Measurements from ENCODE around the gene KCNJ11. TPM values are rescaled to one million over a fixed set of nuclear protein-coding genes. Genes with fewer than 3 reads are reported as not detected.
"Not testable (repeated sequence)": the region's sequence is repeated elsewhere in the genome, so short reads cannot be mapped to it uniquely, and the experiment has no call there.

Gene KCNJ11
- 27.5 TPM for polyA plus RNA-seq (ENCODE audit: insufficient read length)

DNA sequence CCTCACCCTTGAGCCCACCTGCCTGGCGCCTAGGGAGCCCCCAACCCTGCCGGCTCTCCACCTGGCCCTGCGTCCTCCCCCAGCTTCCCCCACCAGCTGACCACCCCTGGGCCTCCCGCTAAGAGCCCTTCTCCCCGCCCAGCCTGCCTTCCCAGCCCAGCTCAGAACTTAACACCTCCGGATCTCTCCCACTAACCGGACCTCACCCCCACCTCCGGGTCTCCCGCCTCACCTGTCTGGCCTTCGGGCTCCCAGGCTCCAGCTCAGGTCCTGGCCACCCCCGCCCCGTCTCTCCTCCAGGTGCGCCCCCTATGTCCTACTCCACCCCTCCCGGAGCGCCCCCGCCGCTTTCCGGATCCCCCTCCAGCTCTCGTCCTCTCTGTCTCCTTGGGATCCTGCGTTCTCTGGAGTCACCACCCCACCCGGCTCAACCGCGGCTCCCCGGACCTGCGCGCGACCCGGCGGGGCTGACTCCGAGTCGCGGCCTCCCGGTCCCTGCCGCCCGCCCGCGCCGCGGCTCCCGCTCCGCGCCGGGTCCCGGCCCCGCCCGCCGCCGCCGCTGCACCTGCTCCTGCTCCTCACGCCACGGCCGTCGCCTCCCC, at the start of gene KCNJ11:
KCNJ11 (minus strand) TSS at position 51 of the 602 bp plus-strand sequence. CDS start 568 bp downstream, outside the sequence.
- DNase-seq: no peak

DNA sequence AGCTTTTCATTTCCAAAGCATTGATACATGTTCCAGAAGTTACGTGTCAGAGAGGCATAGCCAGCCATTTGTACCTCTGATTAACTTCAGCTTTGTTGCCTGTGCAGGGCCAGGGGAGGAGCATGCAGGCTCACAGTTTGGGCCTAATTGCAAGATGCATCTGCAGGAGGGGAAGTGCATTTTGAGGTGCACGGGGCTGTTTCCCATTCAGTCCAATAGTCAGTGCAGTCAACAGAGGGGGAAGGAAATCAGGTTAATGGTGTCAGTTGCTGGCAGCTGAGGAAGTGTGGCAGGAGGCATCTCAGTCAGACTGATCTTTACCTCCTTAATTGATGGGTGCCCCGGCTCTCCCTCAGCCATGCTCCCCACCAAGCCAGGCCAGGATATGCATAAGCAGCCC, 48.9 kb upstream of the KCNJ11 start:
- no peak for DNase-seq

DNA sequence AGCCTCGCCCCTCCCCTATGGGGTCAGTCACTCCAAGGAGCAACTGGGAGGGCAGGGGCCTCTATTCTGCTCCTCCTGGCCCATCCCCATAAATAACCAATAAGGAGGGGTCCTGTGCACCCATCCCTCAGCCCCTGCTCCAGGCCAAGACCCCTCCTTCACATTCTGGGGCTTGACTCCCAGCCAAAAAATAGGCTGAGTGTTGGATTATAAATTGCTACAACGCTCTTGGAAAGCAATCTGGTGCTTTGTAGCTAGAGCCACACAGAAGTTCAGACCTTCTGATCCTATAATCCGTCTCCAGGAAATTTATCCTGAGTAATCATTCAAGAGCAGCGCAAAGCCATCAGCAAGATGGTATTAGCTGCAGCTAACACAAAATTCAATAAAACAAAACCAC, 45.6 kb upstream of the KCNJ11 start:
- DNase-seq: no peak

- peak; percentile 46 for DNase-seq
Observed at GRCh38 chr11:17432002-17432401, 43.5 kb upstream of the KCNJ11 start.

- no peak for DNase-seq
Observed at GRCh38 chr11:17431139-17431538, 42.7 kb upstream of the KCNJ11 start.

- DNase-seq: no peak
Observed at GRCh38 chr11:17430616-17431015, 42.2 kb upstream of the KCNJ11 start.

- no peak for DNase-seq
Observed at GRCh38 chr11:17428925-17429324, 40.5 kb upstream of the KCNJ11 start.

GRCh38 chr11:17428261-17428660, 39.8 kb upstream of the KCNJ11 start:
- no peak for DNase-seq

DNA sequence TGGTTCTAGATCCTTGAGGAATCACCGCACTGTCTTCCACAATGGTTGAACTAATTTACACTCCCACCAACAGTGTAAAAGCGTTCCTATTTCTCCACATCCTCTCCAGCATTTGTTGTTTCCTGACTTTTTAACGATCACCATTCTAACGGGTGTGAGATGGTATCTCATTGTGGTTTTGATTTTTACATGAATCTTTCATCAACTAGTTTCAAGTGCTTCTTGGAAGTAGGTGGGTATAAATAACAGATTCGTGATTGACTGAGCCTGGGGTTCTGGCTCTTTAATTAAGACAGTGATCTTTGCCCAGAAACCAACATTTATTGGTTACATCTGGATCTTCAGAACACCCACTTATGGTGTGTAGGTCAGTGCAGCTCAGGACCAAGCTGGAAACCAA, 37.8 kb upstream of the KCNJ11 start:
- DNase-seq: not testable (repeated sequence)

- no peak for DNase-seq
Observed at GRCh38 chr11:17423533-17424310, 35.3 kb upstream of the KCNJ11 start.

- no peak for DNase-seq
Observed at GRCh38 chr11:17421781-17422180, 33.3 kb upstream of the KCNJ11 start.

- DNase-seq: no peak
Observed at GRCh38 chr11:17418444-17419081, 30.1 kb upstream of the KCNJ11 start.

- no peak for DNase-seq
Observed at GRCh38 chr11:17416492-17416891, 28.0 kb upstream of the KCNJ11 start.

DNA sequence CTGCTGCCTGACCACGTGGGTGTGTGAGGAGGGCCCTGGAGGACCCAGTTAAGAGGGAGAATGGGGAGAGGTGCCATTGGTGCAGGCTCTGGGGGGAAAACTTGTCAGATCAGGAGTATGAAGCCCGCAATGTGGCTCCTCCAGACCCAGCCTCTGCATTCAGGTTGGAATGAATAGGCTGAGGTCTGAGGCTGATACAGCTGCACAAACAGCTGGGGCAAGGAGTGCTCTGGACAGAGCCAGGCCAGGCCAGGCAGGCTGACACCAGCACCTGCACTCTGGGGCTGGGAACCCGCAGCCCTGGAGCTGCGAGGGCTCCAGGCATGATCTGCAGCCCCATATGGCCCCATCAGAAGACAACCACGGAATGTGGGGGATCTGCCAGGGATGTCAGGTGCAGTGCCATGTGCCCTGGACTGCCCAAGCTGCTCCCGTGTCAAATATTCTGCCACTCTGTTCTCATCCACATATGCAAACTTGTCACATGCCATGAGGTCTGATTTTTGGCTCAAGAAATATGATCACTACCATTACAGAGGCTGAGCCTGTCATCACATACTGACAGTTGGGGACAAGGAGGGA, 27.2 kb upstream of the KCNJ11 start:
- no peak for DNase-seq

- DNase-seq: no peak
Observed at GRCh38 chr11:17414992-17415391, 26.5 kb upstream of the KCNJ11 start.

DNA sequence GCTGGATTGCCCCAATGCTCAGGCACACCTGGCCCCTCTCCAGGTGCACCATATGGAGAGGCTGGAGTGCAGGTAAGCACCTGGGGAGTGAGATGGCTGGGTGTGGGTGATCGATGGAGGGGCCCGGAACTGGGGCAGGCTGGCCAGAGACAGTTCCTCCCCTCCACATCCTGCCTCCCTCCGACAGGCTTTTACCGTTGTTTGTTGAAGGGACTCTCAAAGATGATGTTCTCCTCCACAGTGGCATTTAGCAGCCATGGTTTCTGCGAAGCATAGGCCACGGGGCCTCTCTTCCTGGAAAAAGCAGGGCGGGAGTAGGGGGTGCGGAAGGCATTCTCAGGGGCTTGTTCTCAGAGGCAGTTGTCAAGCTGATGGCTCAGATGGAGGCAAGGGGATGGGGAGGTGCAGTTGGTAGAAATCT, 25.9 kb upstream of the KCNJ11 start:
- no peak for DNase-seq

DNA sequence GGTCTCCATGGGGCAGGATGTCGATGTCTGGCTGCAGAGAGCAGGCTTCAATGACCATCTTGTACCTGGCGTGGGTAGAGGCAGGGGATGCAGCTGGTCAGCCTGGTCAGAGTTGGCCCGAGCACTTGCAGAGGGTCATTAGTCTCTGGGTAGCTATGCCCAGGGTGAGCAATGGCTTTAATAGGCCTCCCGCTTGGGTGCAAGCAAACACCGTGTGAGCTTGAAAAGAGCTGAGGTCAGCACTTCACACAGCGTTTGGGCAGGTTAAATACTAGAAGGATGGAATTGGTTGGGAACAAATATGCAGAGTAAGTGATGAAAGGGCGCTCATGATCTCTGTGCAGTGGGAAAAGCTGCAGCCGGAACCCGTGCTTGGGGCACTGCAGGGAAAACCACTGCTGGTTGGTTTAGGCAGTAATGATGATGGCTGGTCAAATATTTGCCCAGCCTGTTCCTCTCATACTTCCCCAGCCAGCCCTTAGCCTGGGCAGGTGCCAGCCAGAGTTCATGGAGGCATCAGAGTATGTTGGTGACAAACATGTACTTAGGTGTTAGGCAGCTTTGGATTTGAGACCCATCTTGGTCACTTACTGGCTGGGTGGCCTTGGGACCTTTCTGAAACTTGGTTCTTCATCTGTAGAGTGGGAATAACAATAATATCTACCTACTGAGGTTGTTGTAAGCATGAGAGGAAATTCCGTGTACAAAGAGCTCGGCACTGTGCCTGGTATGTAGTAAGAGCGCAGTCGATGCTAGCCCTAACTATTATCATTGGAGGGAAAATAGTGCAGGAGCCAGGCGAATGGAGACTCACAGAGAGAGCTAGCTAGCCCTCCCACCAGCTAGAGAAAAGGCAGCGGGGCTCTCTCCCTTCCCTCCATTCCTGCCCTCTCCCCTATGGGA, 25.2 kb upstream of the KCNJ11 start:
- DNase-seq: no peak

GRCh38 chr11:17412488-17413180, 24.2 kb upstream of the KCNJ11 start:
- DNase-seq: no peak

DNA sequence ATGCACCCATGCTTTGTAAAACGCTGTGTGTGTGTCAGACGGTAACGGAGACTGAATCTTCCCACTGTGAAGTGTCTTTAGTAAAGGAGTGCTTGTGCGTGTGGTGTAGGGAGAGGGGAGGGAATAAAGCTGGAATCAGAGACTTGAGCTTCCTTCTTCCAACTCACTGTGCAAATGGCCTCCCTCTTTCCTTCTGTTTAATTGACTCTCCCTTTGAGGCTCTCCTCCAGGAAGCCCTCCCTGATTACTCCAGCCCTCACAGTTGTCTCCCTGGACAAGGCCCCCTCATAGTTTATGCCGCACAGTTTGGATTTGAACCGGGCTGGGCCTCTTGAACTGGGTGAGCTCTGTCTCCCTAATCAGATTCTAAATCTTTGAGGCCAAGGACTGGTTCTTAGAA, 23.0 kb upstream of the KCNJ11 start:
- no peak for DNase-seq

GRCh38 chr11:17410606-17411379, 22.3 kb upstream of the KCNJ11 start:
- DNase-seq: no peak

DNA sequence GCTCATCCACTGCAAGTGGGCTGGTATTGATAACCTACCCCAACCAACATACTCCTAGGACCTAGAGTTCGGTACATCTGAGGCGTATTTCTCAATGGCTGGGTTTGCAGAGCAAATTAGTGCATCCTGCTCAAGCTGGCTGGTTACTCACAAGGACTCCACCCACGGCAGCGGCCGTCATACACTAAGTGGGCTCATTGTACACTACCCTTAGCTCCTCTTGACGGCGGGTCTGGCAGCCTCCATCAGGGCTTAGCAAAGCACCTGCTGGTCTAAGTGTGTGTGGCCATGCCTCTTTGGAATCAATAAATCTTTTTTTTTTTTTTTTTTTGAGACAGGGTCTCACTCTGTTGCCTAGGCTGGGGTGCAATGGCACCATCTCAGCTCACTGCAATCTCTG, 20.2 kb upstream of the KCNJ11 start:
- no peak for DNase-seq

All from hindlimb muscle (tissue), 1 donor.